ENCODE results near the gene CACNA2D2. TPM values are rescaled to one million over a fixed set of nuclear protein-coding genes. Genes with fewer than 3 reads are reported as not detected.

Gene CACNA2D2
- total RNA-seq, 4 donors from 2014 or later = 0.31 to 1.7 (median 0.66) TPM

GRCh38 chr3:50430950-50431435 is 72.4 kb downstream of the CACNA2D2 start:
- ATAC-seq = no peak
- WGBS, 2 donors (ENCODE audit: low coverage in 1 of 2) = 59 to 71% methylated on average over 2 to 3 of the region's 4 CpGs
- TF ChIP-seq POLR2A (IDR thresholded peaks at IDR 0.05) (no peak), EP300 (IDR thresholded peaks at IDR 0.05) (no peak), CTCF (IDR thresholded peaks at IDR 0.05) (no peak), POLR2AphosphoS5 (IDR thresholded peaks at IDR 0.05) (no peak)

GRCh38 chr3:50430191-50430590 is 73.2 kb downstream of the CACNA2D2 start:
- no peak overlapping the region for H3K27ac ChIP-seq
- WGBS, 2 donors (ENCODE audit: low coverage in 1 of 2) = no CpG with 5 or more reads among the region's 4 CpGs
- TF ChIP-seq POLR2AphosphoS5 (IDR thresholded peaks at IDR 0.05) (no peak), POLR2A (IDR thresholded peaks at IDR 0.05) (no peak), CTCF (IDR thresholded peaks at IDR 0.05) (no peak), EP300 (IDR thresholded peaks at IDR 0.05) (no peak)
- H3K9me3 ChIP-seq = no peaks in the 10 kb centered on the region
- ATAC-seq = no peak
- no peaks in the 10 kb centered on the region for H3K36me3 ChIP-seq
- no peaks in the 10 kb centered on the region for H3K27me3 ChIP-seq
- no peaks in the 10 kb centered on the region for H3K4me1 ChIP-seq
- H3K4me3 ChIP-seq = no peak overlapping the region

More at GRCh38 chr3:50430950-50431435, 72.4 kb downstream of the CACNA2D2 start:
- no peaks in the 10 kb centered on the region for H3K9me3 ChIP-seq
- H3K36me3 ChIP-seq = no peaks in the 10 kb centered on the region
- no peak overlapping the region for H3K4me3 ChIP-seq
- no peaks in the 10 kb centered on the region for H3K4me1 ChIP-seq
- no peak overlapping the region for H3K27ac ChIP-seq
- H3K27me3 ChIP-seq = no peaks in the 10 kb centered on the region

- no peak overlapping the region for H3K4me3 ChIP-seq
- no peaks in the 10 kb centered on the region for H3K27me3 ChIP-seq
- ATAC-seq = no peak
- H3K4me1 ChIP-seq = no peaks in the 10 kb centered on the region
- H3K36me3 ChIP-seq = no peaks in the 10 kb centered on the region
- no peak overlapping the region for H3K27ac ChIP-seq
- WGBS, 2 donors (ENCODE audit: low coverage in 1 of 2) = 66 to 90% methylated on average over 4 to 5 of the region's 9 CpGs
- no peak for TF ChIP-seq POLR2A (IDR thresholded peaks at IDR 0.05)
- TF ChIP-seq POLR2AphosphoS5 (IDR thresholded peaks at IDR 0.05) = no peak
- TF ChIP-seq CTCF (IDR thresholded peaks at IDR 0.05) = no peak
- no peak for TF ChIP-seq EP300 (IDR thresholded peaks at IDR 0.05)
- H3K9me3 ChIP-seq = no peaks in the 10 kb centered on the region
Observed at GRCh38 chr3:50428007-50428633, 75.3 kb downstream of the CACNA2D2 start.

- Histone ChIP-seq H3K27ac (no peak overlapping the region), H3K27me3 (no peaks in the 10 kb centered on the region), H3K9me3 (no peaks in the 10 kb centered on the region), H3K4me3 (no peak overlapping the region), H3K4me1 (no peaks in the 10 kb centered on the region), H3K36me3 (no peaks in the 10 kb centered on the region)
- ATAC-seq = no peak
- TF ChIP-seq POLR2A (IDR thresholded peaks at IDR 0.05) = no peak
- no peak for TF ChIP-seq POLR2AphosphoS5 (IDR thresholded peaks at IDR 0.05)
- TF ChIP-seq CTCF (IDR thresholded peaks at IDR 0.05) = no peak
- no peak for TF ChIP-seq EP300 (IDR thresholded peaks at IDR 0.05)
- WGBS, 2 donors (ENCODE audit: low coverage in 1 of 2) = 96% methylated on average over 5 of the region's 13 CpGs; no CpG with 5 or more reads in 1 of the 2 donors
Observed at GRCh38 chr3:50427217-50427616, 76.2 kb downstream of the CACNA2D2 start.

GRCh38 chr3:50425911-50426310 is 77.5 kb downstream of the CACNA2D2 start:
- H3K36me3 ChIP-seq = no peaks in the 10 kb centered on the region
- H3K27me3 ChIP-seq = no peaks in the 10 kb centered on the region
- H3K4me3 ChIP-seq = no peak overlapping the region
- H3K4me1 ChIP-seq = no peaks in the 10 kb centered on the region
- H3K27ac ChIP-seq = no peak overlapping the region
- no peak for ATAC-seq
- TF ChIP-seq EP300 (IDR thresholded peaks at IDR 0.05) (no peak), POLR2A (IDR thresholded peaks at IDR 0.05) (no peak)
- WGBS, 2 donors (ENCODE audit: low coverage in 1 of 2) = 100% methylated on average over 1 of the region's 5 CpGs; no CpG with 5 or more reads in 1 of the 2 donors
- no peaks in the 10 kb centered on the region for H3K9me3 ChIP-seq
